SK-N-MC (cell line): ENCODE results near the gene ETV5.

ENCODE experiments used
- EZH2 ChIP-seq: fragments of 200-600 bp; sonication (generic); IDR thresholded peaks from one replicate; pipeline ENCODE4 v1.6.1; 2017; ENCODE audit warnings: antibody characterized with exemption
- FOXP2 ChIP-seq: optimal IDR thresholded peaks from 2 replicates; pipeline ENCODE3; 2011; ENCODE audit warnings: mild to moderate bottlenecking, moderate library complexity; ENCODE audit not compliant: insufficient read depth; ENCODE audit errors: extremely low read length, control extremely low read depth
- POLR2AphosphoS5 ChIP-seq: IDR thresholded peaks from 2 replicates; pipeline ENCODE4 v1.6.1; 2012; ENCODE audit warnings: mild to moderate bottlenecking, low read depth, low read length, borderline replicate concordance

DNA sequence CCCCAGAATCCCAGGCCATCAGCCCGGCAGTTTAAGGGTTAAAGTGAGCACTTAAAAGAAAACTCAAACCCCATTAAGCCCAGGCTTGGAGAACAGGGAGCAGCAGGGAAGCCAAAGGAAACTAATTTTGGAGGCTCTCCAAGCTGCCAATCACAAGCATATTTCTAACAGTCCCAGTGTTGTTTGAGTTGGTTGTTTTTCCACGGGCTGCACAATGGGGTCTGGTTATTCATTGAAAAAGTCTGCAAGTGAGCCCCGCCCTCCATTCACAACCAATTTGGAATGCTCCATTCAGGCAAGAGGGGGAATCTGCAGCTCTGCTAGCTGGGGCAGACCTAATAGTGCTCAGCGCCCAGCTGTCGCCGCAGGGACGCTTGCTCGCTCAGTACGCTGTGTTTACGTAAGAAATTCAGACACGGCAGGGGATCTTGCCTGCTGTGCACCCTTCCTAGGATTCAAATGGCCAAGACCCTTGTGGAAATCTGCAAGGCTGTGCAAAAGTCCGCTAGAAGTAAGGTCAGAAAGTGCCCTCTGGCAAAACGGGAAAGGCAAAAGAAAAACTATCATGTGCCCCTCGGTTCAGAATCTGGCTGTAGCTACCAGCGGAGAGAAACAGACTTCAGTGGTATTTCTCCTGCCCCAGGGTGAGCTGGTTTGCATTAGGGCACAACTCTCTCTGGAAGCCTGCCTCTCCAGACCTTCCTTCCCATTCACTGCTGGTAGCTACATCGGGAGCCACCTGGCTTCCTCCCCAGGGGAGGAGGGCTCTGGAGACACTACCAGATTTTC, 11.0 kb downstream of the ETV5 start:
- TF ChIP-seq POLR2AphosphoS5 (peak; percentile 12; the same call in 1 of the 2 replicates), EZH2 (no peak), FOXP2 (peak; percentile 97)
